Skin of body (tissue), 1 donor: ENCODE measurements around the gene BMP15. TPM values are rescaled to one million over a fixed set of nuclear protein-coding genes. Genes with fewer than 3 reads are reported as not detected.

Experiments
- total RNA-seq: library from RNA; depleted of rRNA; stranded (reverse); fragments of >200 nt; gene quantifications from one replicate; pipeline ENCODE4 v1.2.3, GENCODE V29; 2014

The BMP15 gene
- total RNA-seq, 1 donor from 2014 or later, result not detected

Other genes with a start within 250 kb of the BMP15 start
- gene SHROOM4, start 96.5 kb upstream of the BMP15 start, total RNA-seq, result 5.3 TPM